Mesodermal cell (in vitro differentiated cells): ENCODE results near the gene SCMH1.

Experiments used
- H3K27ac ChIP-seq: 2 replicates; pipeline ENCODE4 v1.7.0; 2013; ENCODE audit warnings: mild to moderate bottlenecking, low read depth, low read length, moderate library complexity; ENCODE audit not compliant: severe bottlenecking
- H3K36me3 ChIP-seq: 2 replicates; pipeline ENCODE4 v1.7.1; 2013; ENCODE audit warnings: mild to moderate bottlenecking, low read length, moderate library complexity; ENCODE audit not compliant: control insufficient read depth, insufficient read depth
- H3K4me1 ChIP-seq: one replicate; pipeline ENCODE4 v1.7.1; 2013; ENCODE audit warnings: mild to moderate bottlenecking, low read length; ENCODE audit not compliant: insufficient read depth, control insufficient read depth, poor library complexity, severe bottlenecking
- H3K4me3 ChIP-seq: 2 replicates; pipeline ENCODE4 v1.7.0; 2013; ENCODE audit warnings: low read length, control low read depth, mild to moderate bottlenecking; ENCODE audit not compliant: insufficient read depth, poor library complexity, severe bottlenecking; ENCODE audit errors: extremely low read depth
- H3K9me3 ChIP-seq: 2 replicates; pipeline ENCODE4 v1.7.1; 2013; ENCODE audit warnings: mild to moderate bottlenecking, low read length, moderate library complexity; ENCODE audit not compliant: control insufficient read depth
- WGBS, 2 experiments: methylation state at CpG; one replicate each; pipeline ENCODE4 v1.1.5; 2013; ENCODE audit warnings: missing lambda C conversion rate in 2 of 2; ENCODE audit not compliant: insufficient coverage in 2 of 2; 5-methylcytosine and 5-hydroxymethylcytosine counted together

Gene SCMH1

DNA sequence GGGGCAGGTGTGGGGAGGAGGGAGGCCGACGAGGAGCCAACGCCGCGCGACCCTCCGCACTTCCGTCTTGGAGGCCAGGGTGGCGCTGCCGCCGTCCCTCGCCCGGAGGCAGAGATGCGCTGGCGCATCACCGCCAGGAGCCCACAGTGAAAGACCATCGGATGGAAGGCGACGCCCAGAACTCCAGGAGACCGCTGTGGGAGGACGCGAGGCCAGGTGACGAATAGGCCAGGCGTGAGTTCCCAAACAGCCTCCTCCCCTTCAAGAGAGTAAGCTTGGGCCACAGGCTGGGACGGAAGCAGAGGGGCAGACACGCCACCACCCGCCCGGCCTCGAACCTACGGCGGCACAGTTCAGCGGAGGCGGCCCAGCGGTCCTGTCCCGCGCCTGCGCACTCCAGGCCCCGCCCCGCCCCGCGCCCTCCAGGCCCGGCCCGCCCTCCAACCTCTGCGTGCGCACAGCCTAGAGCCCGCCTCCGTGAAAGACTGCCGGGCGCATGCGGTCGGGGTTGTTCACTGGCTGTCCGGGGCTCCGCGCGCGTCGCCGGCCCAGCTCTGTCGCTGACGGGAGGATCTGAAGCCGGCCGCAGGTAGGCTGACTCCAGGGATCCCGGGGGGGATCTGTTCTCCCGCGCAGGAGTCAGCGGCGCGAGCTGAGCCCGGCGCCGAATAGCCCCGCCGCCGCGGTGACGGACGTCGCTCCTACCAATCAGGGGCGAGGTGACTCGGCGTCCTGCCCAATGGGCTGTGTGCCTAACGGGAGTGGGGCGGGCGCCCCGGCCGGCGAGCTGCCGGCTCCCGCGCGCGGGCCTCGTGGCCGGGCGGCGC lies 262.7 kb downstream of the SCMH1 start, which contains the start of gene CTPS1:
CTPS1 (plus strand) TSS at position 456 of the 827 bp plus-strand sequence. CDS start 3,595 bp downstream, outside the sequence.
- Histone ChIP-seq H3K36me3 (peaks cover 30% of the 10 kb centered on the region), H3K4me1 (peaks cover 52% of the 10 kb centered on the region), H3K4me3 (peak within 1 kb of the TSS; percentile 66), H3K9me3 (no peaks in the 10 kb centered on the region), H3K27ac (peak within 1 kb of the TSS; percentile 92)
- WGBS, 2 experiments, result 0 to 1% methylated on average over 60 to 72 of the region's 96 CpGs

DNA sequence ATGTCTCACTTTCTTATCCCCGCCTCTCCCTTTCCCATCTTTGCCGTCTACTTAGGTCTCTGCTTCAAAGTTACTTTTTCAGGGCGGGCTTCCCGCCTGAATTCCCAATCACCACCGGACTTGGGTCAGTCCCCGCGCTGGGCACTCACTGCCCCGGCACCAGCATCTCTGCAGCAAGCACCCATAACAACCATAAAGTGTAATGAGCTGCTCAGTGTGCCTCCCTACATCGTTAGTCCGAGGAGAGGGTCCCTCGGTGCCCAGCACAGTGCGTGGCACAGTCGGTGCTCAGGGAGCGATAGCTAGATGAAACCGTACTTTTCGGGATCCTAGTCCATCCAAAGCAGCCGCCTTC lies 263.2 kb downstream of the SCMH1 start:
- H3K36me3 ChIP-seq, result peaks cover 24% of the 10 kb centered on the region
- H3K27ac ChIP-seq, result peak overlapping the region; percentile 92
- H3K4me3 ChIP-seq, result peak overlapping the region; percentile 66
- H3K9me3 ChIP-seq, result no peaks in the 10 kb centered on the region
- H3K4me1 ChIP-seq, result peaks cover 58% of the 10 kb centered on the region
- WGBS, 2 experiments, result 40 to 48% methylated on average over 12 to 14 of the region's 17 CpGs

DNA sequence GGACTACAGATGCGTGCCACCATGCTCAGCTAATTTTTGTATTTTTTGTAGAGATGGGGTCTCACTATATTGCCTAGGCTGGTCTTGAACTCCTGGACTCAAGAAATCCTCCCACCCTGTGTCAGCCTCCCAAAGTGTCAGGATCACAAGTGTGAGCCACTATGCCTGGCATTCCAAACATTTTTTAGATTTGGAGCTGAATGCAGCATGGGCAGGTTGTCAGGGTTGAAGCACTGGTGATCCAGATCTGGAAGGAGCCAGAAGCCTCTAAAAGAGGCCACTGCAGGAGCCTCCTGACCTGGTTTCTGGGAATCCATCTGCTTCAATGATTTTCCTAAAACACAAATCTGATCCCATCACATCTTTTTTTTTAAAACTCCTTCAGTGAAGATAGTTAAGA lies 264.4 kb downstream of the SCMH1 start:
- Histone ChIP-seq H3K9me3 (no peaks in the 10 kb centered on the region), H3K4me1 (peaks cover 51% of the 10 kb centered on the region), H3K27ac (peak overlapping the region; percentile 91), H3K36me3 (peaks cover 13% of the 10 kb centered on the region), H3K4me3 (no peak overlapping the region)
- no CpG with 5 or more reads among the region's 1 CpG for WGBS, 2 experiments
